GM23248 (cell line): Measurements from ENCODE around the gene RBM47. TPM values are rescaled to one million over a fixed set of nuclear protein-coding genes. Genes with fewer than 3 reads are reported as not detected.

Experiments used
- DNase-seq: peaks from one replicate; pipeline ENCODE4 v3.0.0-alpha.2; 2015
- H2AFZ ChIP-seq: fragments of 200-600 bp; sonication (generic); 2 replicates; pipeline ENCODE4 v1.6.1; 2016; ENCODE audit warnings: antibody characterized with exemption
- H3F3A ChIP-seq: fragments of 200-600 bp; sonication (generic); 2 replicates; pipeline ENCODE4 v1.6.1; 2016; ENCODE audit warnings: mild to moderate bottlenecking, antibody characterized with exemption, mixed run types; ENCODE audit not compliant: insufficient read depth
- H3K27ac ChIP-seq: fragments of 200-600 bp; sonication (generic); 2 replicates; pipeline ENCODE4 v1.5.1; 2016; ENCODE audit warnings: mild to moderate bottlenecking
- H3K27me3 ChIP-seq: fragments of 200-600 bp; sonication (generic); replicated peaks from 2 replicates; pipeline ENCODE4 v1.6.1; 2016; ENCODE audit warnings: mild to moderate bottlenecking; ENCODE audit not compliant: insufficient read depth
- H3K36me3 ChIP-seq: fragments of 200-600 bp; sonication (generic); 2 replicates; pipeline ENCODE4 v1.6.1; 2016; ENCODE audit warnings: low read depth, mild to moderate bottlenecking
- H3K4me1 ChIP-seq: fragments of 200-600 bp; sonication (generic); 2 replicates; pipeline ENCODE4 v1.6.1; 2016; ENCODE audit warnings: mild to moderate bottlenecking; ENCODE audit not compliant: insufficient read depth
- H3K4me2 ChIP-seq: fragments of 200-600 bp; sonication (generic); one replicate; pipeline ENCODE4 v1.6.1; 2016; ENCODE audit warnings: mild to moderate bottlenecking; ENCODE audit not compliant: unreplicated experiment
- H3K4me3 ChIP-seq: fragments of 200-600 bp; sonication (generic); 2 replicates; pipeline ENCODE4 v1.5.1; 2016; ENCODE audit warnings: mild to moderate bottlenecking
- H3K79me2 ChIP-seq: fragments of 200-600 bp; sonication (generic); 2 replicates; pipeline ENCODE4 v1.6.1; 2016; ENCODE audit warnings: mild to moderate bottlenecking; ENCODE audit not compliant: insufficient read depth
- H3K9ac ChIP-seq: fragments of 200-600 bp; sonication (generic); 2 replicates; pipeline ENCODE4 v1.6.1; 2016; ENCODE audit warnings: mild to moderate bottlenecking
- H3K9me2 ChIP-seq: fragments of 200-600 bp; sonication (generic); 2 replicates; pipeline ENCODE4 v1.6.1; 2016; ENCODE audit warnings: mixed run types, mild to moderate bottlenecking, moderate library complexity; ENCODE audit not compliant: insufficient read depth
- H3K9me3 ChIP-seq: fragments of 200-600 bp; sonication (generic); one replicate; pipeline ENCODE4 v1.6.1; 2017; ENCODE audit warnings: low read depth
- H4K20me1 ChIP-seq: fragments of 200-600 bp; sonication (generic); 2 replicates; pipeline ENCODE4 v1.6.0; 2016; ENCODE audit not compliant: insufficient read depth
- EZH2 ChIP-seq: fragments of 200-600 bp; sonication (generic); IDR thresholded peaks from 2 replicates; pipeline ENCODE4 v1.6.1; 2018; ENCODE audit warnings: antibody characterized with exemption, mild to moderate bottlenecking; ENCODE audit not compliant: insufficient read depth, poor library complexity, severe bottlenecking
- EZH2phosphoT487 ChIP-seq: fragments of 200-600 bp; sonication (generic); IDR thresholded peaks from 2 replicates; pipeline ENCODE4 v1.6.1; 2018; ENCODE audit warnings: antibody characterized with exemption, moderate library complexity, mild to moderate bottlenecking, low read depth; ENCODE audit not compliant: insufficient read depth
- WGBS, 2 experiments: methylation state at CpG; one replicate each; pipeline ENCODE4 v1.1.6; 2015 to 2017; ENCODE audit warnings: low lambda C conversion rate in 2 of 2, low coverage in 1 of 2; ENCODE audit errors: missing lambda C conversion rate in 2 of 2; 5-methylcytosine and 5-hydroxymethylcytosine counted together
- in situ Hi-C: fragments of 300-500 bp; cut with MboI; formaldehyde crosslinking; loops from 2 replicates; pipeline ENCODE4 v1.15.0; 2020
- polyA plus RNA-seq: library from polyadenylated mRNA; unstranded; fragments of >200 nt; fragmentation: Nextera tagmentation; extraction: Ambion mirVana; gene quantifications from 2 replicates; pipeline ENCODE4 v1.2.1, GENCODE V29; 2016
- total RNA-seq: library from RNA; depleted of rRNA; stranded (reverse); fragments of >200 nt; shearing (Covaris generic); gene quantifications from 2 replicates; pipeline ENCODE4 v1.2.3, GENCODE V29; 2014

Gene RBM47
- total and polyA plus RNA-seq, 2 experiments from 2014 or later = 0.70 to 1.3 TPM

DNA sequence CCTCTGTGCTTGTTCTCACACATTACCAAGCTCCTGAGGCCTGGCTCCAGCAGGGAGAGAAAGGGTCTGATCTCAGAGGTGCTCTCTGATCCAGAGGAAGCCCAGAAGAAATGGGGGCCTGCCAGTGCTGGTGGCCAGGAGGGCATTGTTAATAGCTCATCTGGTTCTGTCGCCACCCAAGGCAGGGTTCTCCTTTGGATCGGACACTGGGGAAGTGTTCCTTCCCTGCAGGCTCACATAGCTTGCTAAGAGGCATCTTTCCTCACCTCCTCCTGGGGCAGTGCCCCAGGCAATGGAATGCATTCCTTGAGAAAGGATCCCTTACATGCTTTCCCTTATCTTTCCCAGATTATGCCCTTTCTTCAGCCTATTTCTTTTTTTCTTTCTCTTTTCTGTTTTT is 53.8 kb downstream of the RBM47 start:
- DNase-seq = no peak

DNA sequence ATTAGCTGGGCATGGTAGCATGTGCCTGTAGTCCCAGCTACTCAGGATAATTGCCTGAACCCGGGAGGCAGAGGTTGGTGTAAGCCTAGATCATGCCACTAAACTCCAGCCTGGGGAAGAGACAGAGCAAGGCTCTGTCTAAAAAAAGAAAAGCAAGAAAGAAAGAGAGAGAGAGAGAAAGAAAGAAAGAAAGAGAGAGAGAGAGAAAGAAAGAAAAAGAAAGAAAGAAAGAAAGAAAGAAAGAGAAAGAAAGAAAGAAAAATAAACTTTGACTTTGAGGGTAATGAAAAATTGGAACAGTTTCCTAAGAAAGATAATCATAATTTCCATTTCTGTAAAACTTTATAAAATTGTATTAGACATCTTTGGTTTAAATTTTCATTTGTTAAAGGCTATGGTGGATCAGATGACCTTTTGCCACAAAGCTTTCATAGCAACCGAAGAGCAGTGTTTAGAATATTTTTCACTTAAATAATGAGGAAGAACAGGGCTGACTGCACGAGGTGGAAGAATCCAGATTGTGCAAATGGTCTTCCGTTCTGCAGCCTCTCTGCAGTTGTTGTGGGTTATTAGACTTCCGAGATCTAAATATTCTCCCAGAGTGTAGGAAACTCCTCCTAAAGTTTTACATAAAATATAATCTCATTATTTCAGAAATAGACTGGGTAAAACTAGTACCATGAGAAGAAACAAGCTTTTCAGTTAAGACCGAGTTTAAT is 55.9 kb downstream of the RBM47 start:
- no peaks in the 10 kb centered on the region for H3K9me2 ChIP-seq
- no peaks in the 10 kb centered on the region for H3K36me3 ChIP-seq
- no peaks in the 10 kb centered on the region for H4K20me1 ChIP-seq
- no peak overlapping the region for H3K4me3 ChIP-seq
- no peaks in the 10 kb centered on the region for H3K9me3 ChIP-seq
- no peak for TF ChIP-seq EZH2
- TF ChIP-seq EZH2phosphoT487 = no peak
- peaks cover 13% of the 10 kb centered on the region; the same call in 1 of the 2 replicates for H3F3A ChIP-seq
- in situ Hi-C loops = no loop called here
- no peak overlapping the region for H3K9ac ChIP-seq
- 82 to 83% methylated on average over 6 of the region's 6 CpGs for WGBS, 2 experiments
- H3K4me1 ChIP-seq = peaks cover 19% of the 10 kb centered on the region; the same call in 1 of the 2 replicates
- H3K79me2 ChIP-seq = no peaks in the 10 kb centered on the region
- no peak overlapping the region for H3K4me2 ChIP-seq
- DNase-seq = no peak
- H2AFZ ChIP-seq = no peak overlapping the region
- H3K27ac ChIP-seq = no peak overlapping the region
- no peaks in the 10 kb centered on the region for H3K27me3 ChIP-seq

More for the DNA sequence above, 53.8 kb downstream of the RBM47 start:
- Histone ChIP-seq H3K9me2 (no peaks in the 10 kb centered on the region), H3K79me2 (no peaks in the 10 kb centered on the region), H4K20me1 (no peaks in the 10 kb centered on the region), H3K27me3 (no peaks in the 10 kb centered on the region), H3K4me1 (peaks cover 22% of the 10 kb centered on the region), H3F3A (peaks cover 13% of the 10 kb centered on the region; the same call in 1 of the 2 replicates), H3K4me3 (no peak overlapping the region), H3K4me2 (no peak overlapping the region), H3K9me3 (no peaks in the 10 kb centered on the region), H3K27ac (no peak overlapping the region), H2AFZ (no peak overlapping the region), H3K36me3 (no peaks in the 10 kb centered on the region), H3K9ac (no peak overlapping the region)
- WGBS, 2 experiments = 79 to 90% methylated on average over 2 of the region's 2 CpGs
- in situ Hi-C loops = no loop called here
- no peak for TF ChIP-seq EZH2
- TF ChIP-seq EZH2phosphoT487 = no peak

DNA sequence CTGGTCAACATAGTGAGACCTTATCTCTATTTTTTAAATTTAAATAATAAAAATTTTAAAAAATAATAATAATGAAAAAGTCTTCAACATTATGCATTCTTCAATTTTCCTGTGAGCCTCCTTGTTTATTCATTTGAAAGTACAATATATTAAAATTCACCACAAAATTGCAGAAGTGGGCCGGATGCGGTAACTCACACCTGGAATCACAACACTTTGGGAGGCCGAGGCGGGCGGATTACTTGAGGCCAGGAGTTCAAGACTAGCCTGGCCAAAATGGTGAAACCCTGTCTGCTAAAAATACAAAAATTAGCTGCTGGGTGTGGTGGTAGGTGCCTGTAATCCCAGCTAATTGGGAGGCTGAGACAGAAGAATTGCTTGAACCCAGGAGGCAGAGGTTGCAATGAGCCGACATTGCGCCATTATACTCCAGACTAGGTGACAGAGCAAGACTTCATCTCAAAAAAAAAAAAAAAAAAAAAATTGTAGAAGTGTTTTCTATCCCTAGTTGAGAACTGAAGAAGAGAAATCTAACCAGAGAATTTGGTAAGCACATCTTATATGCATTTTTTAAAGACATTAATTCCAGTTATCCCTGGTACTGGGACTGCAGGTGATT is 56.9 kb downstream of the RBM47 start:
- in situ Hi-C loops = no loop called here

DNA sequence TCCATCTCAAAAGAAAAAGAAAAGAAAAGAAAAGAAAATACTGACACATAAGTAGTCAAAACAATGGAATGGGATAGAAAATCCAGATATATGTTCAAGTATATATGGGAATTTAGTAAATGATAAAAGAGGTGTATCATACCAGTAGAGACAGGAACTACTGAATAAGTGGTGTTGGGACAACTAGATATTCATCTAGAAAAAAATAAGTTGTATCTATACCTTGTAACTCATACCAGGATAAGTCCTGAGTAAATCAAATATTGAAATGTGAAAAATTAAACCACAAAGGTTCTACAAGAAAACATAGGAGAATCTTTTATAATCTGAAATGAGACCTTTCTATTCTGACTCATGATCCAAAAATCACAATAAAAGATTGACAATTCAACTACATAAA is 58.5 kb downstream of the RBM47 start:
- H4K20me1 ChIP-seq = no peaks in the 10 kb centered on the region
- TF ChIP-seq EZH2phosphoT487 (no peak), EZH2 (no peak)
- H3F3A ChIP-seq = 0 out of 2 replicates have a peak, but pooled peaks cover under 1% of the 10 kb centered on the region
- H2AFZ ChIP-seq = no peak overlapping the region
- H3K9ac ChIP-seq = no peak overlapping the region
- H3K9me2 ChIP-seq = no peaks in the 10 kb centered on the region
- DNase-seq = no peak
- no peaks in the 10 kb centered on the region for H3K36me3 ChIP-seq
- H3K9me3 ChIP-seq = no peaks in the 10 kb centered on the region
- H3K27ac ChIP-seq = no peak overlapping the region
- H3K27me3 ChIP-seq = no peaks in the 10 kb centered on the region
- no peak overlapping the region for H3K4me2 ChIP-seq
- H3K4me3 ChIP-seq = no peak overlapping the region
- no peaks in the 10 kb centered on the region for H3K79me2 ChIP-seq
- peaks cover 3% of the 10 kb centered on the region; the same call in 1 of the 2 replicates for H3K4me1 ChIP-seq
- in situ Hi-C loops = no loop called here

More for the DNA sequence above, 56.9 kb downstream of the RBM47 start:
- Histone ChIP-seq H3K4me1 (peaks cover 17% of the 10 kb centered on the region; the same call in 1 of the 2 replicates), H3F3A (peaks cover 12% of the 10 kb centered on the region; the same call in 1 of the 2 replicates), H3K9me2 (no peaks in the 10 kb centered on the region), H3K27ac (no peak overlapping the region), H3K79me2 (no peaks in the 10 kb centered on the region), H3K4me2 (no peak overlapping the region), H3K9me3 (no peaks in the 10 kb centered on the region), H4K20me1 (no peaks in the 10 kb centered on the region), H3K4me3 (no peak overlapping the region), H3K9ac (no peak overlapping the region), H3K36me3 (no peaks in the 10 kb centered on the region), H2AFZ (no peak overlapping the region), H3K27me3 (no peaks in the 10 kb centered on the region)
- DNase-seq = no peak
- TF ChIP-seq EZH2 (no peak), EZH2phosphoT487 (no peak)
- WGBS, 2 experiments = 99% methylated on average over 7 of the region's 7 CpGs
